Activated CD8-positive, alpha-beta memory T cell treated with anti-CD3 and anti-CD28 coated beads for 4 hours (primary cell): ENCODE results near the gene SETD7.

Experiments used
- DNase-seq, 2 donors: peaks; one replicate each; pipeline ENCODE4 v3.0.0-alpha.2; 2020; ENCODE audit warnings: low read depth in 2 of 2

SETD7 gene

DNA sequence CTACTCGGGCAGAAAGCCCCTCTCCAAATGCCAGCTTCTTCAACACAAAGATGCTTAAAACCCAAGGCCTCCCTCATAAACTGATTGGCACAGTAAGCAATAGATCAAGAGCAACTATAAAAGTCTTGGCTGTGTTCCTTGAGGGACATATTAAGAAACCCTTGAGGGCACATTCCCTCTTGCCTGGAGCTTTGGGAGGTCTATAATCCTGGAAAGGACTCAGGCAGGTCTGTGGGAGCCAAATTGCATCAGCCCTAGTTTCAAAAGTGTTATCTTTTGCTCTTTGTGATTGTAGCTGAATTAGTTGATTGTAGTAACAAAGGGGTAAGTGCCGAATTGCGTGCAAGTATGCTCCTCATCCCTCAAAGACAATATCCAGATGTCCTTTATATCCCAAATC lies 18.6 kb upstream of the SETD7 start:
- DNase-seq = no peak

DNA sequence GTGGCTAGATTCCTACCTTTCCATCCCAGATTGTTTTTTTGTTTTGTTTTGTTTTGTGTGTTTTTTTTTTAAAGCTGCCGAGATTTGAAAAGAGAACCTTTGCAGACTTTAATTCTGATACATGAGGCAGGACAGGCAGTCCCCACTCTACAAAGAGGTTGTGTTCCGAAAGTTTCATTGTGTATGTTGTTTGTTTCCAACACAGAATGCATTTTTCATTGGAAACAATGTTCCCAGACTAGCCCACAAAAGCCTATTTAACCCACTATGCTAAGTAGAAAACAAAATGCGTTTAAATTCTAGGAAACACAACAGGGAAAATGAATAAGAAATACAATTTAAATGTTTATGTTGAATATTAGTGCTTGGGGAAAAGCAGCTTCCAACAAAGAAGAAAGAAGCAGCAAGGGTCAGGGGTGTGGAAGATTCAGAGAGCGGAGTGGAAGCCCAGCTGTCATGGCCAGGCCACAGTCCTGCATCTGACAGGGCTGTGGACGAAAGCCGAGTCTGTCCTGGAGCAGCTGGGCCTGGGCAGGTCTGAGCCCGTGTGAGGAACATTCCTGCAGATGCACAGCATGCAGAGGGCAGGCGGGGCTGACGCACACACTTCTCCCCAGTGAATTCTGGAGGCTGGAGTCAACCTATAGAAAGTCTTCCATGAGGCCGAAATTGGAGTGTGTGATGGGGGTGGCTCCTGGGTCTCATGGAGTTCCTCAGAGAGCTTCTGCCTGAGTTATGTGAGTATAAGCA lies 12.4 kb upstream of the SETD7 start:
- DNase-seq = no peak

DNA sequence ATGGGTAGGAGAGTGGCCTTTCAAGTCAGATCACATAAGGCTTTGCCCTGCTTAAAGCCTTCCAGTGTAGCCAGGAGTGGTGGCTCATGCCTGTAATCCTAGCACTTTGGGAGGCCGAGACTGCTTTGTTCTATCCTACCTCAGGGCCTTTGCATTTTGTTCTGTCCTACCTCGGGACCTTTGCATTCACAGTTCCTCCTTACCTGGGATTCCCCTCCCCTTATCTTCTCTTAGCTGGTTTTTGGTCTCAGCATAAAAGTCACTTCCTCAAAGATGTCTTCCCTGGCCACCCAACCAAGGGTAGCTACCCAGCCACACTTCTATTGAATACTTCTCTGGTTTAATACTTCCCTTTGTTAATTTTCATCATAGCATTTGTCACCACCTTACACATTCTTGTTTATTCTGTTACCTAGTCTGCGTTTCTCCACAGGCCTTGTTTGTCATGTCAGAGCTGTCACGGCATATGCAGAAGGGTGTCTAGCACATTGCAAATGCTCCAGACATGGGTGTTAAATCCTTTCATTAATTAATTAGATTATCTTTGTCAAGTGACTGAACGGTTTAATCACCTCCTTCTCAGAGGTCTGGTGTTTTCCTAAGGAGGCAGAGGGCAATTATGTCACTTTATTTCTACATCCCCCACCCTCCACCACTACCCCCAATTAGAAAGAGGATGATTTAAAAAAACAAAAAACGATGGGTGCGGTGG lies 11.3 kb upstream of the SETD7 start:
- no peak for DNase-seq

DNA sequence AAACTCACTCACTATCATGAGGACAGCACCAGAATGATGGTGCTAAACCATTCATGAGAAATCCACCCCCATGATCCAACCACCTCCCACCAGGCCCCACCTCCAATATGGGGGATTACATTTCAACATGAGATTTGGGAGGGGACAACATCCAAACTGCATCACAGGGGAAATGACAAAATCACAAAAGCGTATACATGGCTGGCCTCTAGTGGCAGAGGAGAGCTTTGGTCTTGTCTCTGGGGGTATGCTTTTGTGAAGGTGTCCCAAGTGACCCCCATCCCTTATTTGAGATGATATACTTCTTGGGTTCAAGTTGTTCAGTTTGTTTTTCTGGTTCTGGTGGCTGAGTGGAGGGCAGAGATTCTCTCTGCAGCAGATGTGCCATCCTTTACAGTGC lies 8.5 kb upstream of the SETD7 start:
- no peak for DNase-seq

DNA sequence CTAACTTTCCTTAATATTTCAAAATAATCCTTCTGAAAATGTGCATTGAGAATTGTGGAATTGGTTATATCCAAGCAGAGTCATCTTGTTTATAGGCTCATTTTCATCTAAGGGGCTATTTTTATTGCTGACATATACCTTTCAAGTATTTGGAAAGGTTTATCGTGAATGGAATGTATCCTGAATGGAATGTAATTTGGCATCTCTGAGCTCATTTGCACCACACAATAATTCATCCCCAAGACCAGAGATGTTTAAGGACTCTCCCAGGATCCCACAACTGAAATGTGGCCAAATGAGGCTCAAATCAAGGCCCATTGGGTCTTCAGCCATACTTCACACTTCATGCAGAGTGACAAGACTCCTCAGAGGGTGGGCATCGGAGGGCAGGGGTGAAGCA lies 7.5 kb upstream of the SETD7 start:
- no peak for DNase-seq

DNA sequence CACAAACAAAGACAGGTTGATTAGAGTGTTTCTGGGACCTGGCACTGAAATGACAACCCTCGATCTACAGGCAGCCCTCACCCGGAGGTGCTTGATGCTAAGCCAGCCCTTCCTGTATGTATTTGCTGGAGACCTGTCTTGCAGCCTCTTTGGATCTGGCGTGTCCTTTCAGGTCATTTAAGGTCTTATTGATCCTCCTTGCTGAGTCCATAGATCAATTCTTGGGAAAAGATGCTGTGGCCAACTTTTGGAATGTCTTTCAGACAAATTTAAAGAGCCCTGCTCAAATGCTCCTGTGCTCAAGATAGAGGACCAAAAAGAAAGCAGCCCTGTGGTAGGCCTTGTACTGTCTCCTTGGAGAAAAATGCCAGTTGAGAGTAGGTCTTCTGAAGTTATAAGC lies 6.8 kb upstream of the SETD7 start:
- no peak for DNase-seq

DNA sequence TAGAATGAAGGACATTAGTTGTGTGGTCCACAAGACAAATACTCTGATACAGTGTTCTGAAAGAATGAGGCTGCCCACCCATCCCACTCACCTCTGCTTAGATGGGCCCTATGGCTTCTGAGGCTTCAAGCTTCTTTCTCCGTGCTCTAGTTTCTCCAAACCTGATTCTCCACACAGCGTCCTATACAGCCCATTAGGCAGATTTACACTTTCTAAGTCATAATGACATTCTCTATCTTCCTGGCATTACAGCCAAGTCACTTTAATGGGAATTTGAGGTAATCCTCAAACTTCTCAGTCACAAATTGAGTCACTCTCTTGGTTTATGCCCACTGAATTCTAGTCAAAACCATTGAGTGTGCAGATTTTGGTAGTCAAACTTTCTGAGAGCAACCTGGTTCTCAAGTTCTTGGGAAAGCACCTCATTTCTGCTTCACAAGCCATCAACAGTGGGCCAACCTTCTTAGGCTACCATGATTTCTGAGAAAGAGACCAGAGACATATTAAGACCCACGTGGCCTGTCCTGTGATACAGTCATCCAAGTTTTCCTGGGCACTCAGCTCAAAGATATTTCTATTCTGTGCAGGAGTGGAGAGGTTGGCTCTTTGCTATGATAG lies 6.2 kb upstream of the SETD7 start:
- DNase-seq = no peak

DNA sequence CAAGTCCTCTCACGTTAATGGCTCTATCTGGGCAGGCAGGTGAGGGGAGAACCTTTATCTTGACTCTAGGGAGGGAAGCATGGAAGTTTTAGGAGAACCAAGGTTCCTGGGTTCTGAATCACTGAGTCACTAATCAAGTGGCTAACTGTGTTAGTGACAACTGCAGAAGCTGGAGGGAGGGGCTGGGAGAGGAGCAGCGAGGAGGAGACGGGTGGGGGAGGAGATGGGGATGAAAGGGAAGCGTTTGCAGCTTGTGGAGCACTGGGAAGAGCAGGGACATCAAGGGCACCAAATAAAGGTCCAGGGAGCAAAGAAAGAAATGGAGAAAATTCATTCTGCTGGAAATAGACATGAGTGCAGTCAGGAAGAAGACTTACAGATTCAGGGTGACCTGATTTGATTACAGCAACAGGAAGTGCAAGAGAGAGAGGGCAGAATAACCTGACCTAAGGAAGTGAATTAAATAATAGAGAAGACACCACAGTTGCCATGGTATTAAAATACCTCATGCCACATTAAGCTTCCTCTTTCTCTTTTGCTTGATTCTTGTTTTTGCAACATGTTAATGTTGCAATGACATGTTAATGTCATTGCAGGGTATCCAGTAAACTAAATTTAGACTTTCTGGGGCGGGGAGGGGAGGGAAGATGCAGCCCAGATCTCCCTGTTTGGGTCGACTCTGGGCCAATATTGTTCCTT lies 4.5 kb upstream of the SETD7 start:
- no peak for DNase-seq

DNA sequence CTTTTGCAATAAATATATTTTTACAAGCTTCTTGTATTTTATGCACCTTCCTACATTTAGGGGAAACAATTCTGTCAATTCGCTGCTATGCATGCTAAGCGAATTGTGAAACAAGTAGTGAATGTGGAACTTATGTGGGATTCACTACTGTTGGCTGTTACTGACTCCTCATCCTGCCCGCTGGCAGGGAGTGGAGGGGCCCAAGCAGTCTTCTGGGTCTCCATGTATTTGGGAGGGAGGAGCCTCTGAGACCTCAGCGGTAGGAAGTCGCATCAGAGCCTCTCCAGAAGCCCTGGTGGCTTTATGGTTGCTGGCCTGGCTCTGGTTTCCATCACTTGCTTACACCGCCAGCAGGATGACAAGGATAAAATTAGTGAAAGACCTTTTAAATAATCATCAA lies 3.7 kb upstream of the SETD7 start:
- DNase-seq = no peak

DNA sequence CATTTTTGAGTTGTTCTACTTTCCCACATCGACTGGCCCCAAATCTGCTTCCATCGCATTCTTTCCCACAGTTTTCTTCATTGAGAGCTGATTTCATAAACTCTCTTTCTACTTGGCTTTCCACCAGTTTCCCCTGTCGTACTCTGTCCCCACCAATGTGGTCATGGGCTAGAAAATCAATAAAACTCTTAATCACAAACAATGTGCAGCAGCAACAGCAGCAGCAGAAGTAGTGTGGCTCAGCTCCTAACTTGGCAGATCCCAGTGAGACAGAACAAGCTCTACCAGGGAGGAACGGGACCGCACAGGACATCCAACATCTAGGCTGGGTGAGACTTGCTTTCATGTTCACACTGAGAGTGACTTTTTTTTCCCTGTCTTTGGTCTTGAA lies 3.1 kb upstream of the SETD7 start:
- DNase-seq = no peak

DNA sequence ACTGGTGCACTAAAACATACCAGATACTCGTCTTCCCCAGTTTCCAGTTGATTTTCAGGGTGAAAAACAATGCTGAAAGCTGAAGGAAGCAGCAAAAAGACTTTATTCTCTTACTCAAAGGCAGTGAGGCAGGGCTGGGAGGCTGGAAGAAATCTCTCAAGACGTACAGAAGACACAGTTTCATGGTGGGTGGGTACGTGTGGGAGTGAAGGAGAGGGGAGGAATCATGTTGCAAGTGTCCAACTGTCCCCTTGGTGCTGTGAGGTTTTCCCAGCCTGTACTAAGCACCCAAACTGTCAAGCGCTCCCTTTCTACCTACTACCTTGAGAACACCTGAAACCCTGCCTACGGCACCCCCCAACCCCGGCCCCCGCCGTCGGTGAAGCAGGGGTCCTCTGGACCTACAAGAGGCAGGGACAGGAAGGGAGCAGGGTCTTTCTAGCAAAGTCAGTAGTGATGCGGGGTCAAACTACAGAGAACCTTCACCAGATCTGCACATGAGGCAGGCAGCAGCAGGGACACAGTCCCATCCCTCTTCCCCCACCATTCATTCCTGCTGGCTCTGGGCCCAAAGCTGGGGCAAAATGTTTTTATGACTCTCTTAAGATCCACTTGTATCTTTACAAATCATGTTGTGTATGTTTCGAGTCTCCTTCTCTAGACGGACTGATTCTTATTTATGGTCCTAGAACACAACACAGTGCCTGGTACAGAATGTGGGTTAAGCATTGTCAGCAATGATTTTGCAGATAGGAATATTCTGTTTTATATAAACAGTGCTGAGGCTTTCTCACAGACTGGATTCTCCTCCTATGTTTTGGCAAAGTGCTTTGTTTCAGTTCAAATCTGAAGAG lies 2.4 kb upstream of the SETD7 start:
- no peak for DNase-seq

DNA sequence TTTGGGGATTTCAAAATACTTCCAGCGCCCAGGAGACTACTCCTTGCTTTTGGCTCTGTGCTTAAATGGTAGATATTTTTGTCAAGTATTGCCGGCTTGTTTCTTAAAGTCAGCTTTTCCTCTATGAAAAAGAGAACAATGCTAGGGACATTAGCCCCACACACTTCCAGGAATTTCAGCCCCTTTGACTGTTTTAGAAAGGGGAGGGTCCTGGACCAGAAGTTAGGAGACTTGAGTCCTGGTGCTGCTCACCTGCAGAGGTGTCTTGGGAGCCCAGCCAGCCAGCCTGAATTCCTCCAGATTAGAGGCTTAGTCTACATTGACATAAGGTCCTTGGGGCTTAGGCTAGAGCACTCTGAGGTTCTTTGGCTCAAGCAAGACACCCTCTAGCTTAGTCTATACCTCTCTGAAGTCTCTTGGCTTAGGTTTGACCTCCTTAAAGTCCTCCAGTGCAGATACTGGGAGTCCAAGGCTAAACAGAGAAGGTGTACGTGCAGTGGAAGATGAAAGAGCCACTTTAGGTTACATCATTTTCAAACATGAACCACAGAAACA lies 1.6 kb upstream of the SETD7 start:
- no peak for DNase-seq

DNA sequence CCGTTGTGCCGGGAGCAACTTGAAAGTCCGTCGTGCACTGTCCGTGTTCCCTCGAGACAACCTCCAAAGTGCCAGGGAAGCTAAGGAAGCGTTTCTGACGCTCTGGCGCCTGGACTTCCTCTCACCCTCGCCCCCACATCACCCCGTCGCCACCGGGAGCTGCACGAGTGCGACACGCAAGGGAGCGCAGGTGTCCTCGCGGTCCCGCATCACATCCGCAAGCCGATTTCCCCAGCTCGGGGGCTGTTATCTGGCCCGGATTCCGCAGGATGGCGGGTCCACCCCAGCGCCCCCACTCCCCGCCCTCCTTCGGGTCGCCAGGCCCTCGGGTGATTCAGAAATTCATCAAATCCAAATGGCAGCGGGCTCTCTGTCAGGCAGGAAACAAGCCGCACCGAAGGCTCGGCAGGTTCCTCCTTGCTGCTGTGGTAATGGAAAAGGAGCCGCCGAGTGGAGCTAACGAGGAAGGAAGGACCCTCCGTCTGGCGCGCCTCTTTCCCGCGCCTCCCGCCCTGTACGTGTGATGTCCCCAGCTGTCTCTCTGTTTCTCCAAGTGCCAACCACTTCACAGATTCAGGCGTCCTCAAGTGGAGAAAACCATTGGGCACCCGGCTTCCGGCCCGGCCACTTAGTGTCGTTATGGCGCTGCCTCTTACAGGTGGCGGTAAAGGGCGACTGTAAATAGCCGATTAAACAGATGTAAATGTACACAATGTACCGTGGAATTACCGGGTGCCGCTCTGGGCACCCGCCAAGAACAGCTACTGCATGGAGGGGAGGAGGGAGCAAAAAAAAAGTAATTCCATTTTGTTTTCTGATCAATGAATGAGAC lies 921 bp upstream of the SETD7 start:
- DNase-seq = peak in 1 of 2 donors; percentile 4

DNA sequence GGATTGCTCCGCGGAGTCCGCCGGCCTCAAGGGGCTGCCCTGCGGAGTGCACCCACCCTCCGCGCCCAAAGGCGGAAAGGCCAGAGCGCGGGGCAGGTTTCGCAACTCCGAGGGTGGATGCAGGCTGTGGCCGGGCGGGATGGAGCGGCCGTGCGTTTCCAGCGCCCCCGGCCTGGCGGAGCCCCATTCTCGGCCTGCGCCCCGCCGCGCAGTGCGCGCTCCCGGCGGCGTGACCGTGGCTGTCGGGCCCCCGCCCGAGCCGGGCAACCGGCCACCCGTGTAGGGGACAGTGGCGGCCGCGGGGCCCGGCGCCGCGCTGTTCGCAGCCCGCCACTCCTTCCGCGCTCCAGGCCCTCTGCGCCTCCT lies 331 bp downstream of the SETD7 start:
- DNase-seq = no peak

DNA sequence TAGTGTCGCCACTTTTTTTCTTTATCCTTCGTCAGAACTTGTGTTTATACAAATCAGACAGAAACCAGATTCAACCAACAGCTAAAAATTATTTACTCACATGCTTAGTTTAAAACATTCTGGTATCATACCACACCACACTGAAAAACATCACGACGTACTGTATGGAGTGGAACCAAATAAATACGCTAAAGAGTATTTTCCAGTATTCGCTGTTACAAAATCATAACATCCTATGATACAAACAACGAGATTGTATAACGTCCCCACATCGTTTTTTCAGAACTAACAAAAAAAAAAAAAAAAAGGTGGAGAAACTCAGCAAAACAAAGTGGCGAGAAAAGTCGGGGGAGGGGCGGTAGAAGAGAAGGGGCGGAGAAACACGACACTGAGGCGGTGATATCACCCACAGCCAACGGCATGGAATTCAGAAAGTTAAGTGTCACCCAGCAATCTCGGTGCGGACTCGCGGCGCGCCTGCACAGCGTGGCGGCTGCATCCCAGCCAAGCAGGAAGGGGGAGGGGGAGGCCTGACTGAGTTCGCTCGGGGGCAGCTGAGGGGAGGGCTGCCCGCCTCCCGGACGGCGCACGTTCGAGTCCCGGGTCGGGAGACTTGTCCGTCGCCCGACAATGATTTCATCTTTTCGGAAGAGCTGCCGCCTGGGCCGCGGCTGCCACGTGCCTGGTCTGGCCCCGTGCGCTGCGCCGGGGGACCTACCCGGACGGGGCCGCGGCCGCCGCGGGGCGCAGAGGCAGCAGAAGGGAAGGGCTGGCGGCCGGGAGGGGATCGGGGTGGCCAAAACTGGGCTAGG lies 920 bp downstream of the SETD7 start:
- DNase-seq = peak; percentile 54 to 58

DNA sequence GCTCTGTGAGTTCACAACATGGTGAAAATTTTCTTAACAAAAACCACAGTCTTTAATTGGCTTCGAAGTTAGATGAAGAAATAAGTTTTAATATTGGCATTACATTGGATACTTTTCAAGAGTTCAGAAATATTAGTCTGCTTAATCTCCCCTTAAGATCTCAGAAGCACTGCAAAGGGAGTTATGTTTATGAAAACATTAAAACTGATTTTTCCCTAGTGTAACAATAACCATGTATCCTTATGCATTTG lies 1.5 kb downstream of the SETD7 start:
- DNase-seq = no peak

DNA sequence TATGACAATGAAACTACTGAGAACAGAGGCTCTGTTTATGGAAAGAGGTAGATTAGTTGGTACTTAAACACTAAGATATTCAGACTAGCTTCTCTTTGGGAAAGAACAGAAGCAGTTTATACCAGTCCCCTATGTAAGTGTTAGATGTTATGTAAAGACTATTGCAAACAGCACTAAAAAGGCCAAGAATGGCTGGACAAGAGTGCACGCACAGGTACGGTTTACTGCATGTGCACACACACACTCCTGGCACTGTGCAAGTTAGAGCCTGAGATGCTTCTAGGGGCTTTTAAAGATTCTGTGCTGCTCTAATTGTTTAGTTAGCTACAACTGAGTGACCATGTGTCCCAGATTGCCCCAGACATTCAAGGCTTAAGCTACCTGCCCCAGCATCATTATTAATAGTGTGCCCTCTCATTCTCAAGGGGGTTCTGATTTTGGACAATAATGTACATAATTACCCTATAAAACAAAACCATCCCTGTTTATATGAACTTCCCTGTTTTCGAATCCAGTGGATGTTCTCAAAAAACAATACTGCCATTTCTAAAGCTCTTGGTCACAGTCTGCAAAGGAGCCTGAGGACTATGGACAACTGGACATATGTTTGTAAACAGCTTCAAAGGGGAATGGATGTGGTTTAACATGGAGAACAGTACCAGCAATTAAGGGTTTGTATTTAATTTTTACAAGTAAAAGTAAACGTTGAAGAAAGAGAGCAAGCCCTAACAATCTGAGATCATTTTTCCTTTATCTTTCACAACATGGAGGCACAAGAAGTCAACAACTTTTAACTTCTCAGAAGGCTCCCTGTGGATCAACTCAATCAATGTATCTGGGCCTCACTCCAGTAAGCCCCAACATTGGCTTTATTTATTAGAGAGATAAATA lies 2.0 kb downstream of the SETD7 start:
- no peak for DNase-seq

DNA sequence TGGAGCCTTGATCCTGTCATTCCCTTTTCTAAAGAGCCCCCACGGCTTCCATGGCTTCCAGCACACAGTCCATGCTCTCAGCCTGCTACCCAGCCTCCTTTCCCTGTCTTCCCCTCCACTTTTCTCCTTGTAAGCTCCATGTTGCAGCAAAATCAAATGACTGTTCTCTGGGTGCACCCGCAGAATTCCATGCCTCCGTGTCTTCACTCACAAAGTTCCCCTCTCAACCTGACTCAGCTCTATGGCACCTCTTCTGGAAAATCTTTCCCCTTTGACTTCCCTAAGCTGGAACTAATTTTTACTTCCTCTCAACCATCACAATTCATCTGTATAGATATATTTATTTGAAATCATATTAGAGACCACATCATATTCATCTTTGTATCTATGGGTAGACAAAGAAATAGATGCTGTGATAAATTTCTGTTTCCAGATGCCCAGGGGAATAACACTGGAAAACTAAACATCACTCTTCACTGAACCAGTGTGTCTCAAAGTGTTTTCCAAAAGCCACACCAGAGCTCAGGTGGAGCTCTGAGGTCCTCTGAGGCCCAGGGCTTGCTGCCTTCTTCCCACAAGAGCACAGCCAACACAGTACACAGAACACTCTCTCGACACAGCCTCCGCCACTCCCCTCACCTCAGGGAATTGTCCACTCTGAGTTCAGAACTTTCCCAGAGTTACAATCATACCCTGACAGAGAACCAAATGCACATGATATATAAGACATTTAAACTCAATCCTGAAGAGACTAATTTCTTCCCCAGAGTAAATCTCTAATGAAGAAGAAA lies 3.3 kb downstream of the SETD7 start:
- no peak for DNase-seq
